ENCODE data around the gene RACK1.
A peak's percentile ranks its signal among the peaks of the same experiment; 100 is the strongest.

RACK1 gene

DNA sequence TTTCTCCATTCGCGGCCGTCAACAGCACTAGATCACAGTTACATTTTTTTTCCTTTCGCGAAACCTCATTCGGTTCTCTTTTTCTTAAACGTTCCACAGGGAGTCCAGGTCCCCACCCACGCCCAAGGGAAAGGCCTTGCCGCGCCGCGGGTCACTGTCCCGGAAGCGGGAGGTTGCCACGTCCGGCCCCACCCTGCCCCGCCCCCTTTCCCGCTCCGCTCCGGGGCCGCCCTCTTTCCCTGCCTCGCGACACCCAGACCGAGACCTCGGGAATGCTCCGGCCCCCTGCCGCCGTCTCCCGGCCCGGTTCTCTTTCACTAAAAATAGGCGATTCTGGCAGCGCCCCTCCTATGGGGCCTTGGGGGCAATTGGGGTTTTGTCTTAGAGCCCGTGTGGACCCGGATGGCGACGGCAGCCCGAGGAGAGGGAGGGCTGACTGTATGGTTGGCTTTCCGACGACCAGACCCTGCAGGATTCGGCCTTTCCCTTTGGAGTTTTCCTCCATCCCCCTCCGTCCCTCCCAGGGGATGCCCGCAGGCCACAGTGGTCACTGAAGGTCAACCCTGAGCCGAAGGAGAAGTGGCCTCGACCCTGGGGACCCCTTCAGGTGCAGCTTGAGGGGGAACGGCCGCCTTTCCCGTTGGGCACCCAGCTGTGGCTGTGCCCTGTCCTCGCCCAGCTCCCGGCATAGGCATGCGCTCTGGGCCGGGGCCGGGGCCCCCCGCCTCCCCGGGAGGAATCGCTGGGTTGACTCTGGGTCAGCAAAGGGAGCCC lies 2.8 kb upstream of the RACK1 start:
- Histone ChIP-seq H3K27ac (replicated peaks) (peak overlapping the region; percentile 96), H3K27me3 (ENCODE audit: insufficient read depth, poor library complexity, severe bottlenecking) (no peaks in the 10 kb centered on the region), H3K4me3 (replicated peaks; ENCODE audit: insufficient read depth, low read length) (peak overlapping the region; percentile 76)
- TF ChIP-seq GABPA (IDR thresholded peaks at IDR 0.05; ENCODE audit: low read depth) (peak; percentile 50; the same call in 1 of the 2 replicates), SPI1 (IDR thresholded peaks at IDR 0.05; ENCODE audit: borderline replicate concordance, low read depth) (no peak), POLR2AphosphoS5 (IDR thresholded peaks at IDR 0.05; ENCODE audit: low read depth) (peak; percentile 75)
- TF ChIP-seq, protein P1, sequence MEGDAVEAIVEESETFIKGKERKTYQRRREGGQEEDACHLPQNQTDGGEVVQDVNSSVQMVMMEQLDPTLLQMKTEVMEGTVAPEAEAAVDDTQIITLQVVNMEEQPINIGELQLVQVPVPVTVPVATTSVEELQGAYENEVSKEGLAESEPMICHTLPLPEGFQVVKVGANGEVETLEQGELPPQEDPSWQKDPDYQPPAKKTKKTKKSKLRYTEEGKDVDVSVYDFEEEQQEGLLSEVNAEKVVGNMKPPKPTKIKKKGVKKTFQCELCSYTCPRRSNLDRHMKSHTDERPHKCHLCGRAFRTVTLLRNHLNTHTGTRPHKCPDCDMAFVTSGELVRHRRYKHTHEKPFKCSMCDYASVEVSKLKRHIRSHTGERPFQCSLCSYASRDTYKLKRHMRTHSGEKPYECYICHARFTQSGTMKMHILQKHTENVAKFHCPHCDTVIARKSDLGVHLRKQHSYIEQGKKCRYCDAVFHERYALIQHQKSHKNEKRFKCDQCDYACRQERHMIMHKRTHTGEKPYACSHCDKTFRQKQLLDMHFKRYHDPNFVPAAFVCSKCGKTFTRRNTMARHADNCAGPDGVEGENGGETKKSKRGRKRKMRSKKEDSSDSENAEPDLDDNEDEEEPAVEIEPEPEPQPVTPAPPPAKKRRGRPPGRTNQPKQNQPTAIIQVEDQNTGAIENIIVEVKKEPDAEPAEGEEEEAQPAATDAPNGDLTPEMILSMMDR (IDR thresholded peaks at IDR 0.05; ENCODE audit: insufficient read depth, low read length), result no peak
- DNase-seq (ENCODE audit: low read depth in 1 of 2, low spot score in 1 of 2), result peak; percentile 80 to 84

DNA sequence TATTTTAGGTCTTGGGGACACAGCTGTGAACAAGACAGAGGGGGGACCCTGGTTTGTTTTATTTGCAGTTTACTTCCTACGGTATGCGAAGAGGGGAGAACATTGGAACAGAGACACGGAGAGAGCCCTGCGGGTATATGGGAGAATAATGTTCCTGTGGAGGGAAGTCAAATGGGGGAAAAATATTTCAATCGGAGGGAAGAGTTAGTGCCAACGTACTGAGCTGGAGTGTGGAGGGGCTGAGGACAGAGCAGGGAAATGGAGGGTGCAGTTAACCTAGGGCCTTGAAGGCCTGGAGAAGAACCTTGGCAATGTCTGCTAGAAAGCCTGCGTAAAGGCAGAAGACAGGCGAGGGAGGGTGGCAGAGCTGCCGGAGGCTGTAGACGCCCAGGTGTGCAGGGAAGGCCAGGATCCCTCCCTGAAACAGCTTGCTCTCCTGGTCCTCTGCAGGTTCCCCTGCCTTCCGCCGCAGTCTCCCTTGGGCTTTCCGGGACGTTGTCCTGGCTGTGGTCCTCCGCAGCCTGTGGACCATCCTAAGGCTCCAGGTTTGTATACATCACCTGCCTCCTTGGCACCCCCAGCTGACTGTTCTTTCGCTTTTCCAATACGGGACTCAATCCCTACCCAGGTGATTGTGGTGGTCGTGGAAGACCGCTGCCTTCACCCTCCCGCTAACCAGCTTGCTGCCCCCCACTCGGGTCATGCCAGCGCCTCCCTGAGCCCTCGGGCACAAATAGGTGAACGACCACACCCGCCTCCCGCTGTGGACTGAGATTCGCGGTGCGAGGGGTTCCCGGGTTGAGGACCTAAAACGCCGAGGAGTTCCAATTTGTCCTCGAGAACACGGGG lies 1.9 kb upstream of the RACK1 start:
- H3K27ac ChIP-seq (replicated peaks), result peak overlapping the region; percentile 96
- H3K27me3 ChIP-seq (ENCODE audit: insufficient read depth, poor library complexity, severe bottlenecking), result no peaks in the 10 kb centered on the region
- TF ChIP-seq SPI1 (IDR thresholded peaks at IDR 0.05; ENCODE audit: borderline replicate concordance, low read depth) (no peak), POLR2AphosphoS5 (IDR thresholded peaks at IDR 0.05; ENCODE audit: low read depth) (no peak), GABPA (IDR thresholded peaks at IDR 0.05; ENCODE audit: low read depth) (no peak)
- TF ChIP-seq, protein P1 (IDR thresholded peaks at IDR 0.05; ENCODE audit: insufficient read depth, low read length), result no peak
- TF ChIP-seq, protein P2, sequence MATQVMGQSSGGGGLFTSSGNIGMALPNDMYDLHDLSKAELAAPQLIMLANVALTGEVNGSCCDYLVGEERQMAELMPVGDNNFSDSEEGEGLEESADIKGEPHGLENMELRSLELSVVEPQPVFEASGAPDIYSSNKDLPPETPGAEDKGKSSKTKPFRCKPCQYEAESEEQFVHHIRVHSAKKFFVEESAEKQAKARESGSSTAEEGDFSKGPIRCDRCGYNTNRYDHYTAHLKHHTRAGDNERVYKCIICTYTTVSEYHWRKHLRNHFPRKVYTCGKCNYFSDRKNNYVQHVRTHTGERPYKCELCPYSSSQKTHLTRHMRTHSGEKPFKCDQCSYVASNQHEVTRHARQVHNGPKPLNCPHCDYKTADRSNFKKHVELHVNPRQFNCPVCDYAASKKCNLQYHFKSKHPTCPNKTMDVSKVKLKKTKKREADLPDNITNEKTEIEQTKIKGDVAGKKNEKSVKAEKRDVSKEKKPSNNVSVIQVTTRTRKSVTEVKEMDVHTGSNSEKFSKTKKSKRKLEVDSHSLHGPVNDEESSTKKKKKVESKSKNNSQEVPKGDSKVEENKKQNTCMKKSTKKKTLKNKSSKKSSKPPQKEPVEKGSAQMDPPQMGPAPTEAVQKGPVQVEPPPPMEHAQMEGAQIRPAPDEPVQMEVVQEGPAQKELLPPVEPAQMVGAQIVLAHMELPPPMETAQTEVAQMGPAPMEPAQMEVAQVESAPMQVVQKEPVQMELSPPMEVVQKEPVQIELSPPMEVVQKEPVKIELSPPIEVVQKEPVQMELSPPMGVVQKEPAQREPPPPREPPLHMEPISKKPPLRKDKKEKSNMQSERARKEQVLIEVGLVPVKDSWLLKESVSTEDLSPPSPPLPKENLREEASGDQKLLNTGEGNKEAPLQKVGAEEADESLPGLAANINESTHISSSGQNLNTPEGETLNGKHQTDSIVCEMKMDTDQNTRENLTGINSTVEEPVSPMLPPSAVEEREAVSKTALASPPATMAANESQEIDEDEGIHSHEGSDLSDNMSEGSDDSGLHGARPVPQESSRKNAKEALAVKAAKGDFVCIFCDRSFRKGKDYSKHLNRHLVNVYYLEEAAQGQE (IDR thresholded peaks at IDR 0.05; ENCODE audit: insufficient replicate concordance, low read depth), result no peak
- H3K4me3 ChIP-seq (replicated peaks; ENCODE audit: insufficient read depth, low read length), result peak overlapping the region; percentile 76
- DNase-seq (ENCODE audit: low read depth in 1 of 2, low spot score in 1 of 2), result no peak

DNA sequence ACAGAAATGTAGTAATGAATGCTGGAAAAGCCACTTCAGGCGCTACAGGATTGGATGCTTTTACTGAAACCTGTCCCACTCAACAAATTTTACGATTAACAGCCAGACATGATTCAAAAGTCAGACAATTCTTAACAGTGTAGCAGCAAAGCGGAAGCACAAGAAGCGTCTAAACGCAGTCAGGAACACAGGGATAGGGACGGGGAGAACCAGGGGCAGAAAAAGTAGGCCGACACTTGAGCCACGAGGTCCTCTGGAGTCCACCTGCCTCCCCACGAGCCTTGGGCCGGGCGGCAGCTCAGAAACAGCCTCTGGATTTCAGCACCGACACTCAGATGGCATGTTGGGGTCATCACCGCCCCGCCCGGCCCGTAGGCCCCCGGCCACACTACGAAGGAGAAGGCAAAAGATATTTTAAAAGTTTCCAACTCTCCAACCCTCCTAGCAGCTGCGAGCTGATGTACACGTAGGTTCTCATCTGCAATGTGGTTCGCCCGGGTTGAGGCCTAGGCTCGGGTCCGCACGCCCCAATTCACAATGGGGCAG lies 615 bp downstream of the RACK1 start:
- Histone ChIP-seq H3K4me3 (replicated peaks; ENCODE audit: insufficient read depth, low read length) (peak overlapping the region; percentile 65), H3K27me3 (ENCODE audit: insufficient read depth, poor library complexity, severe bottlenecking) (no peaks in the 10 kb centered on the region), H3K27ac (replicated peaks) (peak overlapping the region; percentile 96)
- TF ChIP-seq, protein P1 (IDR thresholded peaks at IDR 0.05; ENCODE audit: insufficient read depth, low read length), result no peak
- TF ChIP-seq, protein P2 (IDR thresholded peaks at IDR 0.05; ENCODE audit: insufficient replicate concordance, low read depth), result no peak
- TF ChIP-seq SPI1 (IDR thresholded peaks at IDR 0.05; ENCODE audit: borderline replicate concordance, low read depth) (no peak), POLR2AphosphoS5 (IDR thresholded peaks at IDR 0.05; ENCODE audit: low read depth) (0 out of 2 replicates have a peak, but pooled peaks have one; percentile 5)
- DNase-seq (ENCODE audit: low read depth in 1 of 2, low spot score in 1 of 2), result peak in 1 of 2 experiments; percentile 29
